ENCODE data around the gene RAB7A. TPM values are rescaled to one million over a fixed set of nuclear protein-coding genes. Genes with fewer than 3 reads are reported as not detected.
A peak's percentile ranks its signal among the peaks of the same experiment; 100 is the strongest.
"Not testable (repeated sequence)": the region's sequence is repeated elsewhere in the genome, so short reads cannot be mapped to it uniquely, and the experiment has no call there.

The RAB7A gene
- total RNA-seq, 1 experiment from 2014 or later, result 79.3 TPM

DNA sequence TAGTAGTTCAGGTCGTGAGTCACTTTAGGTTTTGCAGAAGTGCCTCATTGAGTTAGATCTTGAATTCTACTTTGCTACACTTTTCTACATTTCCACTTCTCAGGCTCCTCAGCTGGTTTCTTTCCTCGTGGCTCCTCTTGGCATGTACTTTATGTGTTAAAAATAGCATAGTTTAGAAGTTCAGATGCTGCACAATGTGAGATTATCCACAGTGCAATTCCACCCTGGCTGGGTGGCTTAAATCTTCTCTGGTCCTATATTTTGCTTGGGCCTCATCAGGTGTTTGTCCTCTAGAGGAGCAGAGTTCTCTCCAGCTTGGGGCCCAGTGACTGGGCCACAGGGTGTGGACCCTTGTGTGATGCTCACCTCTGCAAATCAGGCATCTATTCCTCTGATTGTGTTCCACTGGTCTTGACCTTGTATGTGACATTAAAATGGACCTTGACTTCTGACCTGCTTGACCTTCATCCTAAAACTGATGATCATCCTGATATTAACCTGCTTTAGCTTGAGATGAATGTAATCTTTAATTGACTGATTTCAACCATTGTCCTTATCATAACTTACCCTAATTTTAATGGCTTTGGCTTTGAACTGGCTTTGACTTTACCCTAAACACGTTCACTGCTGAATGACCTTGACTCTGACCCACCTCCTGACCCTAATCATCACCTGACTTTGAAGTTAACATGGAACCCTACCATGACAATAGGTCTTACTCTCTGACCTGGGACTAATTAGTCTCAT is 89.5 kb downstream of the RAB7A start:
- DNase-seq (ENCODE audit: low spot score), result no peak

DNA sequence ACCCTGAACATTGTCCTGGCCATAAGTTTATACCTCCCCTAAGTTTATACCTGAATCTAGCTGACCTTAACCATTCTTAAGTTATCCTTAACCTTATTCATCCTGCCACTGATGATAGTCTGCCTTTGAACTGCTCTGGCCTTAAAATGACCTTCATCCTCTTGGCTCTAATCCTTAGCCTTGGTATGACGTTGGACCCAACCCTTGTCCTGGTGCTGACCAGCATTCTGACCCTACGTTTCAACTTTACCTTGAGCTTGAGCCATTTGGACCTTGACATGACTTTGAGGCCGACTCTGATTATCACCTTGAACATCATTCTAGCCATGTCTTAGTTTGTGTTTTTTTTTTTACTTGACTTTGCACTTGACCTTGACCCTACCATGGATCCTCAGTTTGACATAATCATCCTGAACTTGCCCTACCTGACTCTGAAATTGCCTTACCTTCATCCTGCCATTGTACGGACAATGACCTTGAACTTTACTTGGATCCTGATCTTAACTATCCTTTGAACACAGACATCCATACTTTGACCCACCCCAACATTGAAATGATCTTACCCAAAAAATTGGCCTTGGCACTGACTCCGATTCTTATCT is 92.3 kb downstream of the RAB7A start:
- DNase-seq (ENCODE audit: low spot score), result no peak

DNA sequence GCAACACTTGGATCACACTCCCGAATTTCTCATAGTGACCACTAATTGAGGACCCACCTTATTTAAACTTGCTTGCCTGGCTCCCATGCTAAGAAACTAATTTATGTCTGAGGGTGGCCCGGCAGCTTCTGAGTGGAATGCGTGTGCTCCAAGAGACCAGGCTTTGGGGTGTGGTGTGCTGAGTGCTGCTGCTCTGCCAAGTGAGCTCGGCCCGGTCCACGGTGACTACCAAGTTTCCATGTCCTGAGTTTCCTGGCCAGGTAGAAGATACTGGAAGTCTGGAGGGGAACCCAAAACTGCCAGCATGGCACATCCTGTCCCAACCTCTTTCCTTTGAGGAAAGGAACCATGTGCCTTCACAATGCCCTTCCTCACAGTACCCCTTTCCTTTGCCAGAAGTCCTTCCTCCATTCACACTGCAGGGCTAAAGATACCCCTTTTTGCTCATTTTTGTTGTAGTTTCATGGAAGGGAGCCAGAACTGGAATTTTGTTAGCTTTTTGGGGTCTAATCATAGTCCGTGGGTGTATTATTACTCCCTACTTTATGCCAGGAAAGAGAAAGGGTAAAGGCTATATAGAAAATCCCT is 94.4 kb downstream of the RAB7A start:
- no peak for DNase-seq (ENCODE audit: low spot score)

DNA sequence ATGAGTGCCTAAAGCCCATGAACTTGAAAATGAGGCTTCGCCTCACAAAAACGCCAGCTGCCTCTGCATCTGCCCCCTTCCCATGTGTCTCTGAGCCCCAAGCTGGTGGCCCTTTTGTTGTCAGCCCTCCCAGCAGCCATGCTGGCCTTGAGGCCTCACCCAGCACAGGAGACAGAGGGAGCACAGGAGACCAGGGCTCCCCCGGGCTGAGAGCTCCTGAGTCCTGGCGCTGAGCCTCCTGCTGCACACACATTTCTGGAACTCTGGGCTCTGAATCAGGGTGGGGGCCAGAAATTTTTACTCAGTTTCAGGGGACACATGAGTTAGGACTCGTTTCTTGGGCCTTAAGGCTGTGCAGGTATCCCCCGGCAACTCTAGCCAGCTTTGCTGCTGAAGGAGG is 97.0 kb downstream of the RAB7A start:
- no peak for DNase-seq (ENCODE audit: low spot score)

DNA sequence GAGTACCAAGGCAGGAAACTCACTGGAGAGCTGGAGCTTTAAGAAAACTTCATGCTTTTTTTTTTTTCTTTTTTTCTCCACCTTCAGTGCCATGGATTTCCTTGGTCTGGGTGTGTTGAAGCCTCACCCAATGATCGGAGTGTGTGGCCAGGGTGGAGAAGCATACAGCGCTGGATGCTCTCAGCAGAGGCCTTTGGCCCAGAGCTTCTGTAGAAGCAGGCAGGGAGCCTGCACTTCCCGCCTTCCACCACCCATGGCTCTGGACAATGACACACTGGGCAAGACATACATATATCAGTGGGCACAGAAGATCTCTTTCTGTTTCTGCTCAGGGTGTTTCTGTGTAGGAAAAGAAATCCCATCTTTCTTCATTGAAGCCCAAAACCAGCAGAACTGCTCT is 97.6 kb downstream of the RAB7A start:
- peak; percentile 38 for DNase-seq (ENCODE audit: low spot score)

DNA sequence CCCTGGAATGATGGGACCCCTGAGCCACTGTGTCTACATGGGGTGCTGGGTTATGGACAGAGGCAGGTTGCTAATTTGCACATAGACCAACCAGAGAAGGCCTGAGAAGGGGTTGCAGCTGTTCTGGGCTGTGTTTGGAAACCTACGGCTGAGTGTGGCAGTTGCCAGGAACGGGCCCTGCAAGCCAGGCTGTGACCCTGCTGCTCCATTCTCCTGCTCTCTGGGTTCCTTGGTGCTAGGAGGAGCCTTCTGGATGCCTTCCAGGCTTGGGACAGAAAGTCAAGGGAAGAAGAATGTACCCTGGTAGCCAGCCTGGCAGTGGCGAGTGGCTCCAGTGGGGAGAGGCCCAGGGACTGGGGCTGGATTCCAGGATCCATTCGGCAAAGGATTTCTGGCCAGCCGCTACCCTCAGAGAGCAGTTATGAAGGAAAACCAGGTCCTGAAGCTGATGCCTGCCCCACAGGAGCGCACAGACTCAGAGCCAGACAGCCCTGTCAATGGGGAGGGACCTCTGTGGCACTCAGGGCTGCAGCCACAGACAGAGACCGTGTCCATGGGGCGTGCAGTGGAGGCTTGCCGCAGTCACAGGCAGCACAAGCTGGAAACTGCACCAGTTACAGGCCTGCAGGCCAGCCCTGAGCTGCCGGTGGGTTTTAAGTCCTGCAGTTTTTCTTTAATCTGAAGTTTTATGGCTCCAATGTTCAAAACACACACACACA is 98.3 kb downstream of the RAB7A start:
- no peak for DNase-seq (ENCODE audit: low spot score)

DNA sequence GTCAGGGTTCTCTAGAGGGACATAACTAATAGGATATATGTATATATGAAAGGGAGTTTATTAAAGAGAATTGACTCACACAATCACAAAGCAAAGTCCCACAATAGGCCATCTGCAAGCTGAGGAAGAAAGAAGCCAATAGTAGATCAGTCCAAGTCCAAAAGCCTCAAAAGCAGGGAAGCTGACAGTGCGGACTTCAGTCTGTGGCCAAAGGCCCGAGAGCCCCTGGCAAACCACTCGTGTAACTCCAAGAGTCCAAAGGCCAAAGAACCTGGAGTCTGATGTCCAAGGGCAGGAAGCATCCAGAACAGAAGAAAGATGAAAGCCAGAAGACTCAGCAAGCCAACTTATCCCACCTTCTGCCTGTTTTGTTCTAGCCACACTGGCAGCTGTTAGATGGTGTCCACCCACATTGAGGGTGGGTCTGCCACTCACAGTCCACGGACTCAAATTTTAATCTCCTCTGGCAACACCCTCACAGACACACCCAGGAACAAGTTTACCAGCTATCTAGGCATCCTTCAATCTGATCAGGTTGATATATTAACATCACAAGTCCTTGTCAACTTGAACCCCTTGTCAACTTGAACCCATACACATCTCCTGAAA is 99.2 kb downstream of the RAB7A start:
- DNase-seq (ENCODE audit: low spot score), result no peak

DNA sequence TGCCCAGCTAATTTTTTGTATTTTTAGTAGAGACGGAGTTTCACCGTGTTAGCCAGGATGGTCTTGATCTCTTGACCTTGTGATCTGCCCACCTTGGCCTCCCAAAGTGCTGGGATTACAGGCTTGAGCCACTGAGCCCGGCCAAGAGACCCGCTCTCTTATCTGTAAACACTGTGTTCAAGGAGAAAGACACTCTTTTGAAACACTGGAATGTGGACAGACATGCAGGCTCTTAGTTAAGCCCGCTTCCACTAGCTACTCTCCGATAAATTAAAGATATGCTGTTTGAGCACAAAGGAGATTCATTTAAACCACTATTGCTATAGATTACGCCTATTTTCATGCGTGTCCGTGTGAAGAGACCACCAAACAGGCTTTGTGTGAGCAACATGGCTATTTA is 103.1 kb downstream of the RAB7A start:
- not testable (repeated sequence) for DNase-seq (ENCODE audit: low spot score)

DNA sequence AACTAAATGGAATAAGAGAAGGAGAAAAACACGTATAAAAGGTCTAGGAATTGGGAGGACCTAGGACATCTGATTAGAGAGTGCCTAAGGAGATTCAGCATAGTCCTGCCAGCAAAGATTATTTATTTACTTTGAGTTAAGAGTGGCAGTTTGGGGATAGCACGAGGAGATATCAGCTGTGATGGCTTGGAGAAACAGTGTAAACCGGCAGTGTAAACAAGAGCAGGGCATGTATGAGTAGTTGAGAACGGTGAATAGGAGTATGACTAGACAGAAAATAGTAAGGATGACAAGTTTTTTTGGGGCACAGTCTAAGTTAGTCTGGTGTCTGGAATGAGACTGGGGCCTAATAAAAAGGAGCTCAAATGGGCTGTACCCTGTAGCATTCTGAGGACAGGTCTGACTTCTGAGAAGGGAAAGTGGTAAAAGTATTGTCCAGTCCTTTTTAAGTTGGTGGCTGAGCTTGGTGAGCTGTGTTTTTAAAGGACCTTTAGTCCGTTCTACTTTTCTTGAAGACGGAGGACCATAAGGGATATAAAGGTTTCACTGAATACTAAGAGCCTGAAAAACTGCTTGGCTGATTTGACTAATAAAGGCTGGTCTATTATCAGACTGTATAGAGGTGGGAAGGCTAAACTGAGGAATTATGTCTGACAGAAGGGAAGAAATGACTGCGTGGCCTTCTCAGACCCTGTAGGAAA is 104.1 kb downstream of the RAB7A start:
- not testable (repeated sequence) for DNase-seq (ENCODE audit: low spot score)

DNA sequence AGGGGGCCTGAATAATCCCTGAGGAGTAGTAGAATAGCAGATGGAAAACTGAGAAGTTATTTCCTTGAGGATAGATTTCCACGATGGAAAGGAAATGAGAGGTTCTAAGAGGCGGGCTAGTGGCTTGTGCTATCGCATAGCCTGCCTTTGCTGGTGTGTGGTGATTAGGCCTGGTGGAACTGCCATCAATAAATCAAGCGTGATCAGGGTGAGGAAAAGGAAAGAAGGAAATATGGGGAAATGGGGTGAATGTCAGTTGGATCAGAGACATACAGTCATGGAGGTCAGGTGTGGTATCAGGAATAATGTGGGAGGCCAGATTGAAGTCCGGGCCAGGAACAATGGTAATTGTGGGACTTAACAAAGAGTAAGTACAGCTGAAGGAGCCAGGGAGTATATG is 104.8 kb downstream of the RAB7A start:
- DNase-seq (ENCODE audit: low spot score), result not testable (repeated sequence)

DNA sequence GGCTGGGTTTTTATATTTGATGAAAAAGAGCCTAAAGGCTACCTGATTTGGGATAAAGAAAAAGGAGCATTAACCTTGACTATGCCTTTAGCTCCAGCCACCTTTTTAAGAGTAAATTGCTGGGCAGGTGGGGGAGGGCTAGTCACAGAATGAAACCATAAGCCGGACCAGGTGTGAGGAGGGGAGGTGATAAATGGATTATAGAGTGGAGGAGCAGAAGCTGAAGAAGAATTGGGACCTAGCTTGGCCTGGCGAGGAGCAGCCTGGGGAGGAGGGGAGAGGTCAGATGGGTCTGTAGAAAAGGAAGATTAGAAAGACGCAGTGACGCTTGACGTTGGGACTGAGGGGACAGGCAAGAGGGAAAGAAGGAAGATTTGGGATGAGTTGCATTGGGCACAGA is 107.0 kb downstream of the RAB7A start:
- not testable (repeated sequence) for DNase-seq (ENCODE audit: low spot score)

DNA sequence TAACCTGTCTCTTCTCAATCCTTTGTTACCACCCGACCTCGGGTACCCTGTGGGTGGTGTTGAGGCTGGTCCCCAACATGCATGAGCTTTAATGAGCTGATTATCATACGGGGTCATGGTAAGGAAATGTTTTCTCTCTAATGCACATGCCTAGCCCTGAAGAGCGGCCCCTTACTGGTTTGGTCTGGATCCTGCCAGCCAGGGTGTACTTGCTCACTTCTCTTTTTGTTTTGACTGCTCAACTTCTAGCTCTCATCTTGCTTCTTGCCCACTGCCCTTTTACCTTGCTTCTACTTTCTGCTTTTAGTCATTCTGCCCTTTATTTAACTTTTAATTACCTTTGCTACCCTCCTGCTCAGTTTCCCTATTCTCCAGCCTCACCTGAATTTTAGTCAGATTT is 109.1 kb downstream of the RAB7A start:
- DNase-seq (ENCODE audit: low spot score), result no peak

DNA sequence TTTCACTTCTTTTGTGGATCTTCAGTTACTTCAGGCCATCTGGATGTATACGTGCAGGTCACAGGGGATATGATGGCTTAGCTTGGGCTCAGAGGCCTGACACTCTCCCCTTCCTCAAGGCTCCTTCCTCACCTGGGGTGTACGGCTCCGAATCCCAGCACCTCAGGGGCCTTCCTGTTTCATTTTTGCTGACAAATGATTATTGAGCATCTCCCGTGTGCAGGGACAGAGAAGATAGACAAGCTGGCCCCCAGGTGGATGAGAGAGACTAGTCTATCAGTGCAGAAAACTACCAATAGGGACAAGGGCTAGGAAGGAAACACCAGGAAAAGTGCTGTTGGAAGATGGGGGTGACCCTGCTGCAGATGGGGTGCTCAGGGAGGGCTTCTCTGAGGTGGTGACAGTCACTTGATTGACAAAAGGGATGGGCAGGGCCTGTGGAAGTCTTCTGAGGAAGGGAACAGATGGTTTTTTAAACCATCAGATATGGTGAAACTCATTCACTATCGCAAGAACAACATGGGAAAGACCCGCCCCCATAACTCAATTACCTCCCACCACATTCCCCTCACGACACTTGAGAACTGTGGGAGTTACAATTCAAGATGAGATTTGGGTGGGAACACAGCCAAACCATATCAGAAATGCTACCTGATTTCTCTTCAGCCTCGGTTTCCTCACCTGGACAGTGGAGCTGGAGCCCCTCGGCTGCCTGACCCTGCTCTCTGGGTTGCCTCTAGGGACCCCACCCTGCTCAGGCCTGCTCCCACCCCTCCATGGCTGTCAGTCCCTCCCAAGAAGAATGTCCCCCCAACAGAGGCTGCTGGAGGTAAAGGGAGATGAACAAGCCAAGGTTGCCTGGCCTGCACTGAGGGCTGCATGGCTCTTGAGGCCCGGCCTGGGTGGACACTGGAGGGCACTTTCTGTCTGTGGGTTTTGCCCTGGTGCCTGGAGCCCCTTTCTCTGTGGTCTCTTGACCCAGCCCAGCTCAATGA is 116.2 kb downstream of the RAB7A start:
- DNase-seq (ENCODE audit: low spot score), result no peak

DNA sequence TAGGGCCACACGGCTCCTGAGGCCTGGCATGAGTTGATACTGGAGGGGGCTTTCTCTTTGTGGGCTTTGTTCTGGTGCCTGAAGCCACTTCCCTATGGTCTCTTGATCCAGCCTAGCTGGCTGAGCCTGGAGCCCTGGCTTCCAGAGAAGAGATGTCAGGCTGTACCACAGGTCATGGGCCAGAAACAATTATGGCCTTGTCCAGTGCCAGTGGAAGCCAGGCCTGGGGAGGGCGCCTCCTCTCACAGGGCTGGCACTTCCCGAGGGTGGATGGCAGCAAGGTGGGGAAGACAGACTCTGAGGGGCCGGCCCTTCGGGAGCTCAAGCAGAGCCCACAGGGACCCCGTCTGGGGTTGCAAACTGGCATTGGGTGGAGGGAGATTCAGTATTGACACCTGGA is 118.5 kb downstream of the RAB7A start:
- DNase-seq (ENCODE audit: low spot score), result no peak

DNA sequence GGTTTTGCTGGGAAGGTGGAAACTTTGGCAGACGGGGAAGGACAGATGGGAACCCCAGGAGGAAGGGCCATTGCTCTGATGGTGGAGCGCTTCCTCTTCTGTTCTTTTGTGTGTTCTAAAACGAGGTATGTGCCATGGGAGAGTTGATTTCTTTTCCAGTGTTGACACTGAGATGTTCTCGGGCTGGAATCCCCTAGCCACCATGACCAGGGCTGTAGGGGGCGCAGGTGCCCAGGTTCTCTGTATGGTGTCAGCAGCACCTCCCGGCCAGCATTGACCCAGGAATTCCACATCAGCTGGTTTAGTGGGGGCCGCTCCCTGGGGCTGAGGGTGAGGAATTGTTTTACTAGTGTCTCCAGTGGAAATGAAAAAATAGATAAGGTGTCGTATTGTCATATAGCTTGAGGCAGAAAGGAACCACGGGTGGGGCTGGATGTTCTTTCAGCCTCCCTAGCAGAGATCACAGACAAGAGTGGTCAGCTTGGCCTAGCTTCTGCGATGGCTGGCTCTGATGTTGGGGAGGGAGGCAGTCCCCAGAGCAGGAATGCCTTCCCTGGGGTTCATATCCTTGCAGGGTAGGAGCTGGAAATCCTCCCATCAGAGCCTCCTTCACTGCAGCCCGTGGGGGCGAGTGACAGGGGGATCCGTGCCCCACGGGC is 119.3 kb downstream of the RAB7A start:
- no peak for DNase-seq (ENCODE audit: low spot score)

DNA sequence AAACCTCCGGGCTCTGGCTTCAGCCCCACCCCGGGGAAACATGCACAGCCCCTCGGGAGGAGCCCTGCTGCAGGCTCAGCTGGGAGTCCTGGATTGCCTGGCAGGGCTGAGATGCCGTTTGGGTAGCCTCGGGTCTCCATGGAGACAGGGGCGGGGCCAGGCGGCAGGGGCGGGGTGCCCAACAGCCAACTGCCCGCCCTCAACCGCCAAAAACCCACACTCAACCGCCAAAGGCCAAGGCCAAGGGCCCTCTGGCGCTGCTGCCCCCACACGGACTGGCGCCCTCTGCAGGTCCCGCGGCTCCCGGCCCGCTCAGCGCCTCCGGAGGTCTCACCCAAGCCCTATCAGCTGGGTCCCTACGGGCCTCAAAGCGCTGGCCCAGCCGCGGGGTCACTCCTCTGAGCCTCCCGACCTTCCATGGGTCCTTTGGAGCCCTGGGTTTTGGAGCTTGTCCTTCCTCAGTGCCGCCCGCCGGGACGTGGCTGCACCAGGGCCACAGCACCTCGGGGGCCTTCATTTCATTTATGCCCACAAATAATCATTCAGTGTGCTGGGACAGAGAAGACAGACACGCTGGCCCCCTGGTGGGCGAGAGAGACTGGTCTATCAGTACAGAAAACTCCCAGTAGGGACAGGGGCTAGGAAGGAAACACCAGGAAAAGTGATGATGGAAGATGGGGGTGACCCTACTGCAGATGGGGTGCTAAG is 119.9 kb downstream of the RAB7A start:
- peak; percentile 40 for DNase-seq (ENCODE audit: low spot score)

DNA sequence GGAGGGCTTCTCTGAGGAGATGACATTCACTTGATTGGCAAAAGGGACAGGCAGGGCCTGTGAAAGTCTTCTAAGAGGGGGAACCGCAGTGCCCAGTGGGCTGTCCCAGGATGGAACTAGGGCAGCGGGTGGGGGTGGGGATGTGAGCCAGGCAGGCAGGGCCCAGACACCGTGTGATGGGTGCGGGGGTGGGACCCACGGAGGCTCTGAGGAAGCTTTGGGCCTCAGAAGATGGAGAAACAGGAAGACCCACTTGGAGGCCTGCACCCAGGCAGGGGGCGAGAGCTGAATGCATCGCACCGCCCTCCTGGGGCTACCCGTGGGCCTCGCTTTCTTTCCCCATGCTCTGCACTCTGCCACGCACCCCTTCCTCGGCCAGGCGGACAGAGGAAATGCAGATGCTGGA is 120.5 kb downstream of the RAB7A start:
- no peak for DNase-seq (ENCODE audit: low spot score)

DNA sequence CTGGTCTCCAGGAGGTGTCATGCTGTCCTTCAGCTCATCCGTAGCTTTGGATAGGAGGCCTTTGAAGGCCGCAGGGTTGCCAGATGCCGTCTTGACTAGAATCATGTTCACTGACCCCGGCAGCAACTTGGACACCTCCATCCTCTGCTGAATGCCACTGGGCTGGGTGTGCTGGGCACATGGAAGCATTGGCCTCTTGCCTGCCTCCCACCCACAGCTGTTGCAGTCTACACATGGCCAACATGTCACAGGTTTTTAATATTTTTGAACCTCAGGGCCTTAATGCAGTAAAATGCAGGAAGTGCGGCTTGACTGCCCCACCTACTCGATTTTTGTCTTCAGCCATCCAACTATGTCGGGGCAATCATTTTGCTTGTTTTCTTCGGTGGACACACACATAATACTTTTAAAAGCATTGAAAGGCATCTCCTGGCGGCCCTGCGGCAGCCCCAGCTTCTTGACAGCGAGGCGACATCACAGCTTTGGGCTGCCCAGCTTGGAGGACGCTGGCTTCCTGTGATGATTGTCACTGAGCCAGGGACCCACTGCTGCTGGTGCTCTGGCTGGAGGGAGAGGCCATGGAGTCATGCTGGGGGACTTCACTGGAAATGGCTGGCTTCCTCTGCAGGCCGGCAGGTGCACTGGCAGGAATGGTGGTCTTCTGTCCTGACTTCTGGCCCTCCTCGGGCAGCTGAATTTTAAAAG is 121.8 kb downstream of the RAB7A start:
- no peak for DNase-seq (ENCODE audit: low spot score)
